Stimulated activated CD8-positive, alpha-beta memory T cell treated with anti-CD3 and anti-CD28 coated beads, Interleukin-7, amount 100 ng/mL, for 24 hours (primary cell): ENCODE results near the gene GRK5.
"Not testable (repeated sequence)": the region's sequence is repeated elsewhere in the genome, so short reads cannot be mapped to it uniquely, and the experiment has no call there.

Source experiments
- DNase-seq: peaks from one replicate; pipeline ENCODE4 v3.0.0-alpha.2; 2020; ENCODE audit warnings: low read depth

Gene GRK5

GRCh38 chr10:119274519-119275045 is 67.2 kb downstream of the GRK5 start:
- no peak for DNase-seq

GRCh38 chr10:119275085-119275484 is 67.7 kb downstream of the GRK5 start:
- DNase-seq: no peak

- not testable (repeated sequence) for DNase-seq
Observed at GRCh38 chr10:119276194-119276593, 68.8 kb downstream of the GRK5 start.

- DNase-seq: no peak
Observed at GRCh38 chr10:119278126-119278709, 70.8 kb downstream of the GRK5 start.

- DNase-seq: no peak
Observed at GRCh38 chr10:119279441-119279840, 72.1 kb downstream of the GRK5 start.

GRCh38 chr10:119281581-119282071 is 74.3 kb downstream of the GRK5 start:
- no peak for DNase-seq

- DNase-seq: no peak
Observed at GRCh38 chr10:119282446-119282845, 75.1 kb downstream of the GRK5 start.

GRCh38 chr10:119283387-119283786 is 76.0 kb downstream of the GRK5 start:
- no peak for DNase-seq

GRCh38 chr10:119283818-119284217 is 76.4 kb downstream of the GRK5 start:
- no peak for DNase-seq

- DNase-seq: no peak
Observed at GRCh38 chr10:119284679-119285096, 77.3 kb downstream of the GRK5 start.

GRCh38 chr10:119285495-119286267 is 78.3 kb downstream of the GRK5 start:
- DNase-seq: no peak

GRCh38 chr10:119286516-119286915 is 79.1 kb downstream of the GRK5 start:
- no peak for DNase-seq

- no peak for DNase-seq
Observed at GRCh38 chr10:119286983-119287633, 79.7 kb downstream of the GRK5 start.

- no peak for DNase-seq
Observed at GRCh38 chr10:119288574-119289001, 81.2 kb downstream of the GRK5 start.

- no peak for DNase-seq
Observed at GRCh38 chr10:119289227-119289920, 82.0 kb downstream of the GRK5 start.

GRCh38 chr10:119290301-119291048 is 83.1 kb downstream of the GRK5 start:
- no peak for DNase-seq

GRCh38 chr10:119291223-119291900 is 84.0 kb downstream of the GRK5 start:
- no peak for DNase-seq

- DNase-seq: no peak
Observed at GRCh38 chr10:119292968-119293760, 85.8 kb downstream of the GRK5 start.

- no peak for DNase-seq
Observed at GRCh38 chr10:119296703-119297102, 89.3 kb downstream of the GRK5 start.
